Thoracic aorta (tissue), 2 donors: ENCODE data around the gene PCDHB3. TPM values are rescaled to one million over a fixed set of nuclear protein-coding genes. Genes with fewer than 3 reads are reported as not detected.
"Not testable (repeated sequence)": the region's sequence is repeated elsewhere in the genome, so short reads cannot be mapped to it uniquely, and the experiment has no call there.

Experiments
- ATAC-seq: fragments of 150-250 bp; one replicate; pipeline ENCODE4 v1.8.0; 2017; ENCODE audit warnings: low read depth; ENCODE audit not compliant: insufficient number of reproducible peaks, low FRiP score
- DNase-seq: peaks from one replicate; pipeline ENCODE4 v3.0.0-alpha.2; 2020; ENCODE audit warnings: low spot score
- H3K27ac ChIP-seq, 2 donors: fragments of 200-600 bp; sonication (generic); 1 replicate in 1 of 2; 2 replicates in 1 of 2; pipeline ENCODE4 v1.5.1; 2016; ENCODE audit warnings: mild to moderate bottlenecking in 2 of 2, moderate library complexity in 2 of 2
- H3K27me3 ChIP-seq: fragments of 200-600 bp; sonication (generic); replicated peaks from 2 replicates; pipeline ENCODE4 v1.6.0; 2016; ENCODE audit warnings: mild to moderate bottlenecking; ENCODE audit not compliant: insufficient read depth
- H3K36me3 ChIP-seq: fragments of 200-600 bp; sonication (generic); one replicate; pipeline ENCODE4 v1.5.1; 2016
- H3K4me1 ChIP-seq, 2 donors: fragments of 200-600 bp; sonication (generic); 1 replicate in 1 of 2; 2 replicates in 1 of 2; pipeline versions ENCODE4 v1.5.1 to v1.6.0; 2016; ENCODE audit warnings: low read depth in 2 of 2, mild to moderate bottlenecking in 1 of 2; ENCODE audit not compliant: control insufficient read depth in 1 of 2
- H3K4me3 ChIP-seq: fragments of 200-600 bp; sonication (generic); 2 replicates; pipeline ENCODE4 v1.5.1; 2016; ENCODE audit warnings: mild to moderate bottlenecking
- H3K9me3 ChIP-seq: fragments of 200-600 bp; sonication (generic); 2 replicates; pipeline ENCODE4 v1.5.1; 2016
- CTCF ChIP-seq: fragments of 200-600 bp; sonication (generic); IDR thresholded peaks from one replicate; pipeline ENCODE4 v1.5.1; 2019; ENCODE audit warnings: antibody characterized with exemption
- total RNA-seq, 2 donors: library from RNA; depleted of rRNA; stranded (reverse); fragments of >200 nt; gene quantifications; one replicate each; pipeline versions ENCODE4 v1.1.0 to v1.2.3, GENCODE V29; 2016

The PCDHB3 gene
- total RNA-seq, 2 donors from 2014 or later: 2.3 to 3.7 TPM

DNA sequence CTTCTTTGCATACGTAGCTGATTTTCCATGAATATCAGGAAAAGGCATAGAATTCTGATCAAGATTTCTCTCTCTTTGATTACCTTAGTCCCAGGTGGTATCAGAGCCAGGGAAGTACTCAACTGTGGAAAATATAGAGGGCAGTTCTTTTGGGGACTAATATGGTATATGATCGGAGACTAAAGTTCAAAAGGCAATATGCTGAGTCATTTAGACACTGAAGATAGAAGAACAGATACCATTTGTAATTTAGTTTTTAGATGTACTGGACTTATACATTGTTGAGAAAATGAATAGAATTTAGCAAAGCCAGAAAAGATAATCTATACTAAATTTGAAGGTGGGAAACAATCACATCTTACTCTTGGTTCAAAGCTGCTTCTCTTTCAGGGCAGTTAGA is 5.1 kb downstream of the PCDHB3 start:
- no peak for ATAC-seq

GRCh38 chr5:141119250-141119649 is 19.0 kb downstream of the PCDHB3 start:
- TF ChIP-seq CTCF: no peak
- ATAC-seq: no peak
- Histone ChIP-seq H3K27ac (no peak overlapping the region), H3K9me3 (peaks cover 9% of the 10 kb centered on the region), H3K4me3 (no peak overlapping the region), H3K4me1 (no peaks in the 10 kb centered on the region), H3K27me3 (no peaks in the 10 kb centered on the region), H3K36me3 (no peaks in the 10 kb centered on the region)
- no peak for DNase-seq

More for the DNA sequence above, 5.1 kb downstream of the PCDHB3 start:
- Histone ChIP-seq H3K36me3 (no peaks in the 10 kb centered on the region), H3K27me3 (no peaks in the 10 kb centered on the region), H3K9me3 (peaks cover 15% of the 10 kb centered on the region), H3K27ac (no peak overlapping the region), H3K4me1 (no peaks in the 10 kb centered on the region), H3K4me3 (no peak overlapping the region)
- DNase-seq: no peak
- TF ChIP-seq CTCF: no peak

GRCh38 chr5:141121563-141121962 is 21.3 kb downstream of the PCDHB3 start, which contains the start of gene PCDHB4:
Gene PCDHB4 (plus strand): TSS chr5:141121818. CDS start chr5:141121999, 181 bp downstream.
- H3K27ac ChIP-seq: no peak within 1 kb of the TSS
- H3K4me1 ChIP-seq: no peaks in the 10 kb centered on the region
- no peaks in the 10 kb centered on the region for H3K27me3 ChIP-seq
- peak within 1 kb of the TSS; percentile 51 for H3K4me3 ChIP-seq
- no peaks in the 10 kb centered on the region for H3K36me3 ChIP-seq
- no peak for DNase-seq
- peak; percentile 18 for TF ChIP-seq CTCF
- no peak for ATAC-seq
- H3K9me3 ChIP-seq: peaks cover 12% of the 10 kb centered on the region

DNA sequence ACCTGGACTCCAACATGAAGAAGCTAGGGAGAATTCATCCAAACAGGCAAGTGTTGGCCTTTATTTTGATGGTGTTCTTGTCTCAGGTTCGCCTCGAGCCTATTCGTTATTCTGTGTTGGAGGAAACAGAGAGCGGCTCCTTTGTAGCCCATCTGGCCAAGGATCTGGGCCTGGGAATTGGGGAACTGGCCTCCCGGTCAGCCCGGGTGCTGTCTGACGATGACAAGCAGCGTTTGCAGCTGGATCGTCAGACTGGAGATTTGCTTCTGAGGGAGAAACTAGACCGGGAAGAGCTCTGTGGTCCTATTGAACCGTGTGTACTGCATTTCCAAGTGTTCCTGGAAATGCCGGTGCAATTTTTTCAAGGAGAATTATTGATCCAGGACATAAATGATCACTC is 21.7 kb downstream of the PCDHB3 start:
- no peak for TF ChIP-seq CTCF
- DNase-seq: no peak
- Histone ChIP-seq H3K27ac (no peak overlapping the region), H3K36me3 (no peaks in the 10 kb centered on the region), H3K4me3 (peak overlapping the region; percentile 51), H3K27me3 (no peaks in the 10 kb centered on the region), H3K9me3 (peaks cover 12% of the 10 kb centered on the region), H3K4me1 (no peaks in the 10 kb centered on the region)
- ATAC-seq: no peak

DNA sequence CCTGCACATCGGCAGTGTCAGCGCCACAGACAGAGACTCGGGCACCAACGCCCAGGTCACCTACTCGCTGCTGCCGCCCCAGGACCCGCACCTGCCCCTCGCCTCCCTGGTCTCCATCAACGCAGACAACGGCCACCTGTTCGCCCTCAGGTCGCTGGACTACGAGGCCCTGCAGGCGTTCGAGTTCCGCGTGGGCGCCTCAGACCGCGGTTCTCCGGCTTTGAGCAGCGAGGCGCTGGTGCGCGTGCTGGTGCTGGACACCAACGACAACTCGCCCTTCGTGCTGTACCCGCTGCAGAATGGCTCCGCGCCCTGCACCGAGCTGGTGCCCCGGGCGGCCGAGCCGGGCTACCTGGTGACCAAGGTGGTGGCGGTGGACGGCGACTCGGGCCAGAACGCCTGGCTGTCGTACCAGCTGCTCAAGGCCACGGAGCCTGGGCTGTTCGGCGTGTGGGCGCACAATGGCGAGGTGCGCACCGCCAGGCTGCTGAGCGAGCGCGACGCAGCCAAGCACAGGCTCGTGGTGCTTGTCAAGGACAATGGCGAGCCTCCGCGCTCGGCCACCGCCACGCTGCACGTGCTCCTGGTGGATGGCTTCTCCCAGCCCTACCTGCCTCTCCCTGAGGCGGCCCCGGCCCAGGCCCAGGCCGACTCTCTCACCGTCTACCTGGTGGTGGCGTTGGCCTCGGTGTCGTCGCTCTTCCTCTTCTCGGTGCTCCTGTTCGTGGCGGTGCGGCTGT is 23.3 kb downstream of the PCDHB3 start:
- not testable (repeated sequence) for ATAC-seq, H3K36me3 ChIP-seq, H3K27me3 ChIP-seq, H3K4me3 ChIP-seq, H3K27ac ChIP-seq, DNase-seq, H3K4me1 ChIP-seq
- peaks cover 14% of the 10 kb centered on the region for H3K9me3 ChIP-seq
